Ascending aorta (tissue), 2 donors: ENCODE measurements around the gene C1orf159. TPM values are rescaled to one million over a fixed set of nuclear protein-coding genes. Genes with fewer than 3 reads are reported as not detected.
A peak's percentile ranks its signal among the peaks of the same experiment; 100 is the strongest.
"Not testable (repeated sequence)": the region's sequence is repeated elsewhere in the genome, so short reads cannot be mapped to it uniquely, and the experiment has no call there.

Experiments
- DNase-seq, 2 donors: peaks; one replicate each; pipeline ENCODE4 v3.0.0-alpha.2; 2019; ENCODE audit warnings: low spot score in 2 of 2
- H3K27ac ChIP-seq, 2 donors: fragments of 200-600 bp; sonication (generic); one replicate each; pipeline ENCODE4 v1.5.1; 2016 to 2017; ENCODE audit warnings: mild to moderate bottlenecking in 1 of 2
- H3K27me3 ChIP-seq: fragments of 200-600 bp; sonication (generic); one replicate; pipeline ENCODE4 v1.5.1; 2017
- H3K36me3 ChIP-seq, 2 donors: fragments of 200-600 bp; sonication (generic); one replicate each; pipeline ENCODE4 v1.5.1; 2016
- H3K4me1 ChIP-seq, 2 donors: fragments of 200-600 bp; sonication (generic); one replicate each; pipeline ENCODE4 v1.5.1; 2016 to 2017; ENCODE audit warnings: mild to moderate bottlenecking in 1 of 2
- H3K4me3 ChIP-seq, 2 donors: fragments of 200-600 bp; sonication (generic); one replicate each; pipeline ENCODE4 v1.5.1; 2016 to 2017; ENCODE audit warnings: mild to moderate bottlenecking in 1 of 2
- H3K9me3 ChIP-seq, 2 donors: fragments of 200-600 bp; sonication (generic); one replicate each; pipeline ENCODE4 v1.5.1; 2016
- CTCF ChIP-seq, 3 experiments: fragments of 200-600 bp in 2 of 3; fragments of 450-650 bp in 1 of 3; sonication (generic) in 2 of 3; IDR thresholded peaks; one replicate each; pipeline ENCODE4 v1.5.1; 2016 to 2019; ENCODE audit warnings: antibody characterized with exemption in 3 of 3, mild to moderate bottlenecking in 1 of 3, moderate library complexity in 1 of 3
- intact Hi-C: fragments of 100-400 bp; cut with DNase I; formaldehyde crosslinking; loops from one replicate; pipeline ENCODE4 v1.15.1; 2023
- total RNA-seq: library from RNA; depleted of rRNA; stranded (reverse); fragments of >200 nt; gene quantifications from one replicate; pipeline ENCODE4 v1.1.0, GENCODE V29; 2016

Gene C1orf159
- total RNA-seq, 1 donor from 2014 or later: 23.7 TPM

DNA sequence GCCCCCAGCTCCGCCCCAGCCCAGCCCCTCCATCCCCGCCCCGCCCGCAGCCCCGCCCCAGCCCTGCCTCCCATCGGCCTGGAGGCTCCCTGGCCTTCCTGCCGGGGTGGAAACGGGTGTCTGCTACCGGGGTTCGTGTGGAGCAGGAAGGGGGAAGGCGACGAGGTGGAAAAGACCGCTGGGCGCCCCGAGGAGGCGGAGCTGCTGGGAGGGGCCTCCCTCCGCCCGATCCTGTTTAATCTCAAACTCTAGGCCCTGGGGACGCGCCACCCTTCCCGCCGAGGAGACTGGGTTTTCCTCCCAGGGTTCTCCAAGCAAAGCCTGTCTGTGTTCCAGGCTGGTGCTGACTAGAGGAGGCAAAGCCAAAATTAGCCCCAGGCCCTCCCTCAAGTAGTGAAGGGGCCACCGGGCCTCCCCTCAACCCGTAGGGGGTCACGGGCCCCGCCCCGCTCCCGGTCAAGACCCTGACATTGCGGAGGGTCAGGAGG is 41.6 kb upstream of the C1orf159 start:
- H3K27me3 ChIP-seq: no peaks in the 10 kb centered on the region
- intact Hi-C loops: no loop called here
- peak overlapping the region; percentile 88 to 90 for H3K27ac ChIP-seq
- peak overlapping the region; percentile 78 to 89 for H3K4me3 ChIP-seq
- DNase-seq: peak; percentile 29 to 89
- H3K9me3 ChIP-seq: no peaks in the 10 kb centered on the region
- TF ChIP-seq CTCF (IDR thresholded peaks at IDR 0.05): no peak
- no peaks in the 10 kb centered on the region for H3K36me3 ChIP-seq
- peaks cover 4 to 8% of the 10 kb centered on the region in 2 donors for H3K4me1 ChIP-seq

DNA sequence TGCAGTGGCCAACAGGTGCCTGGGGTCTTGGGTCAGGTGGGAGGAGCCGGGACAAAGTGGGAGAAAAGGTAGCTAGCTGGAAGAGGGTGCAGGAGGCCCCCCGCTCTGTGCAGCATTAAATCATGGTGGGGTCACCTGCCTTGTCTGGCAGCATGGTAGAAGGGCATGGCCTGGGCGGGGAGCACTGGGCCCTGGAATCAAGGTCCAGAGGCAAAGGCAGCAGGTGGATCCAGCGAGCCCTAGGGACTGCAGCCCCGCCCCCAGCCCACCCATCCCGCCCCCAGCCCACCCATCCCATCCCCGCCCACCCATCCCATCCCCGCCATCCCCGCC is 41.1 kb upstream of the C1orf159 start:
- no peak for TF ChIP-seq CTCF (IDR thresholded peaks at IDR 0.05)
- Histone ChIP-seq H3K4me3 (no peak overlapping the region), H3K27me3 (no peaks in the 10 kb centered on the region), H3K36me3 (no peaks in the 10 kb centered on the region), H3K4me1 (peaks cover 4 to 8% of the 10 kb centered on the region in 2 donors), H3K9me3 (no peaks in the 10 kb centered on the region), H3K27ac (no peak overlapping the region)
- intact Hi-C loops: no loop called here
- DNase-seq: no peak

- no peak overlapping the region for H3K4me3 ChIP-seq
- intact Hi-C loops: no loop called here
- H3K27ac ChIP-seq: peak overlapping the region in 1 of 2 donors; percentile 25
- no peaks in the 10 kb centered on the region for H3K9me3 ChIP-seq
- H3K36me3 ChIP-seq: no peaks in the 10 kb centered on the region
- peaks cover 4 to 8% of the 10 kb centered on the region in 2 donors for H3K4me1 ChIP-seq
- no peaks in the 10 kb centered on the region for H3K27me3 ChIP-seq
- TF ChIP-seq CTCF (IDR thresholded peaks at IDR 0.05): no peak
- DNase-seq: no peak
These were observed 40.5 kb upstream of the C1orf159 start for GRCh38 chr1:1156140-1157032.

DNA sequence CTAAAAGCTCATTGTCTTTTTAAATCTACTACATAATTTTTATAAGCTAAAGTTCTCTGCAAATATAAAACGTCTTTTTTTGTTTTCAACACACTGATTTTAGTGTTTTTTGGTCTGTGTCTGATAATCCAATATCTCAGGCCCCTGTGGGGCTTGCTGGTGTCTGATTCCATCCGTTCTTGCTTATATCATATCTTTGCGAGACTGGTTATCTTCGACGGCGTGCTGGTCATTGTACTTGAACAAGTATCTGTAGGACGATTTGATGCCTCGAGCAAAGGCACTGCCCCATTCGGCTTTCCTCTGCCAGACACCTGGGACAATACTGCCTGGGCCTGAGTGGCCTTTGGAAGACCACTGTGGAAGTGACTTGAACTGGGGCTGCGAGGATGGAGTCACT is 39.4 kb upstream of the C1orf159 start:
- no peaks in the 10 kb centered on the region for H3K9me3 ChIP-seq
- no peak overlapping the region for H3K27ac ChIP-seq
- no peaks in the 10 kb centered on the region for H3K27me3 ChIP-seq
- no peak for DNase-seq
- no peak for TF ChIP-seq CTCF (IDR thresholded peaks at IDR 0.05)
- no peaks in the 10 kb centered on the region for H3K36me3 ChIP-seq
- H3K4me1 ChIP-seq: peaks cover 4 to 8% of the 10 kb centered on the region in 2 donors
- no peak overlapping the region for H3K4me3 ChIP-seq
- intact Hi-C loops: no loop called here

DNA sequence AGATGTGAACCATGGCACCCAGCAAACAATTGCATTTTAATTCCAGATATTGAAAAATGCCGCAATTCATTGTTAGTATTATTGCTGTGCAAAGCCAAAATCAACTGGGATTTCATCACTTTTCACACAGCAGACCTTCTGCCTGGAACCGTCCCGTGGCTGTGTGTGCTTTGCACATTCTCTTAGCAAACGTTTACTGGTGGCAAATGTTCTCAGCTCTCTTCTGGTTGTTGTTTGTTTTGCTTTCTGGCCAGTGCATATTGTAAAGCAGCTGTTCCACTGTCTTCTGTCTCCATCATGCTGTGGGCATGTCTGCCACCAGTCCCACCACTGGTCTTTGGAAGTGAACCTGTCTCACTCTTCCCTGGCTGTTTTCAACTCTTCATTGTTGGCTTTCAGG is 38.0 kb upstream of the C1orf159 start:
- intact Hi-C loops: no loop called here
- Histone ChIP-seq H3K4me1 (peaks cover 4 to 8% of the 10 kb centered on the region in 2 donors), H3K27ac (no peak overlapping the region), H3K4me3 (no peak overlapping the region), H3K36me3 (no peaks in the 10 kb centered on the region), H3K27me3 (no peaks in the 10 kb centered on the region), H3K9me3 (no peaks in the 10 kb centered on the region)
- DNase-seq: no peak
- TF ChIP-seq CTCF (IDR thresholded peaks at IDR 0.05): no peak

- H3K4me1 ChIP-seq, intact Hi-C loops, H3K4me3 ChIP-seq, H3K27ac ChIP-seq, H3K27me3 ChIP-seq, H3K9me3 ChIP-seq, H3K36me3 ChIP-seq, DNase-seq: not testable (repeated sequence)
These were observed 37.3 kb upstream of the C1orf159 start for GRCh38 chr1:1153215-1153614.

DNA sequence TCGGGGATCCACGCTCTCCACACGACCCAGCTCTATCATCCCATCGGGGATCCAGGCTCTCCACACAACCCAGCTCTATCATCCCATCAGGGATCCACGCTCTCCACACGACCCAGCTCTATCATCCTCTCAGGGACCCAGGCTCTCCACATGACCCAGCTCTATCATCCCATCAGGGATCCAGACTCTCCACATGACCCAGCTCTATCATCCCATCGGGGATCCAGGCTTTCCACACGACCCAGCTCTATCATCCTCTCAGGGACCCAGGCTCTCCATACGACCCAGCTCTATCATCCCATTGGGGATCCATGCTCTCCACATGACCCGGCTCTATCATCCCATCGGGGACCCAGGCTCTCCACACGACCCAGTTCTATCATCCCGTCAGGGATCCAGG is 36.5 kb upstream of the C1orf159 start:
- H3K27ac ChIP-seq, H3K4me3 ChIP-seq, H3K9me3 ChIP-seq, intact Hi-C loops, DNase-seq, H3K4me1 ChIP-seq, H3K36me3 ChIP-seq, H3K27me3 ChIP-seq: not testable (repeated sequence)
